COR-L47 (cell line): ENCODE measurements around the gene SYNGAP1.
A peak's percentile ranks its signal among the peaks of the same experiment; 100 is the strongest.

Source experiments
- DNase-seq: peaks from one replicate; lab custom pipeline; 2025; lab: John Stamatoyannopoulos, UW

The SYNGAP1 gene

DNA sequence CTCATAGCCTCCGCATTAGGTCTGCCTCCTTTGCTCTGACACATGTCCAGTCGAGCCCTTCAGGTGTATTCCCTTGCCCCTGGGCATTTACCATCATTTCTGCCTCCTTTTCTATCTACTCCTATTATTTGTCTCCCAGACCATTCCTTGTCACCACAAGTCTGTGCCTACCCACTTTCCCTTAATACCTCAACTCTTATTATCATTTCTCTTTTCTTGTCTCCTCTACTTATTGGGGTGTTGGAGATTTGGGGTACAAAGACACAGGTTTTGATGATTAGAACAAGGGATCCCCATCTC, 1.4 kb downstream of the SYNGAP1 start:
- DNase-seq: no peak

DNA sequence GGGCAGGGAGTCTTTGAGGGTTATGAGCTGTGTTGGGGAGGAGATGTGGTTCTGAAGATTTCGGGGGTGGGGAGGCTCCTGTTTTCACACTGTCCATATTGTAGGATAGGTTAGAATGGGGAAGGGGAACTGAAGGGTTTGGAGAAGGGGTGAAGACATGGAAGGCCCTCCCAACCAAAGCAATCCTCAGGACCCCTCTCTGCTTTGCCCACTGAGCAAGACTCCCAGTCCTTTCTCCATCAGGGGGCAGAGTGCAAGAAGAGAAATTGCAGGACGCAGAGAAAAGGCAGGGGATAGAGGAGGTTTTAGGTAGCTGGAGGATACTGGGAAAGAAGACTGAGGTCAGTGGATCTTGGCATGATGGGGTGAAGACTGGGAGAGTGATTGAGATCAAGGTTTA, 3.9 kb downstream of the SYNGAP1 start:
- no peak for DNase-seq

DNA sequence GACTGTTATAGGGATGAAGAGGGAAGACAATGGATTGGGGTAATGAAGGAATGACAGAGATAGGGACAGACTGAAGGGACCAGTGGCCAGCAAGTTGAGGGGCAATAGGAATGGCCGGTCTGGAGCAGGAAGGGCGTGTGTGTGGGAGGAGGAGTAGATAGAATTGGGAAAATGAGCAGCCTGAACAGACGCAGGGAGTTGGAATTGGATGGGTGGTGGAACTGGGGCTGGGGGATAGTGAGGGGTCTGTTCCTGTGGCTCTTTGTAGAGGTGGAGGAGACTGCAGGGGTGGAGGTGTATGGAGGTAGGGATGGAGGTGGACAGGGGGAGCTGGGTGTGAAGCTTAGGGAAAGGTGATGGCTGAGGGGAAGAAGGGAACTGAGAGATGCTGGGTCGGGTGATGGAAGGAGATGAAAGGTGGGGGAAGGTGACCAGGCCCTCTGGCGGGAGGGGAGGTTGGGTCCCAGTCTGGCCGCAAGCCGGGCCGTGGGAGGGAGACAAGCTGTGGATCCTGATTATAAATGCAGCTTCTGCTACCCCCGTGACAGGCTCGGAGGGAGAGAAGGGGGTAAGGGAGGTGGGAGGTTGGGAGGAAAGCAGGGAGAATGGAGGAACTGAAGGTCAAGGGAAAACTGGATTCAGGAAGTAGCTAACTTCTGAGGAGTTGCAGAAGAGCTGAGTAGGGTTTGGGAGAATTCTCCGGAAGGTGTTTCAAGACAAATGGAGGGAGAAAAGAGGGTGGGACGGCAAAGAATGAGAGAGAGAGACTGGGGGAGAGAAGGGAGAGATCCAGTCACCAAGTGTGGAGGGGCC, 5.2 kb downstream of the SYNGAP1 start:
- no peak for DNase-seq

DNA sequence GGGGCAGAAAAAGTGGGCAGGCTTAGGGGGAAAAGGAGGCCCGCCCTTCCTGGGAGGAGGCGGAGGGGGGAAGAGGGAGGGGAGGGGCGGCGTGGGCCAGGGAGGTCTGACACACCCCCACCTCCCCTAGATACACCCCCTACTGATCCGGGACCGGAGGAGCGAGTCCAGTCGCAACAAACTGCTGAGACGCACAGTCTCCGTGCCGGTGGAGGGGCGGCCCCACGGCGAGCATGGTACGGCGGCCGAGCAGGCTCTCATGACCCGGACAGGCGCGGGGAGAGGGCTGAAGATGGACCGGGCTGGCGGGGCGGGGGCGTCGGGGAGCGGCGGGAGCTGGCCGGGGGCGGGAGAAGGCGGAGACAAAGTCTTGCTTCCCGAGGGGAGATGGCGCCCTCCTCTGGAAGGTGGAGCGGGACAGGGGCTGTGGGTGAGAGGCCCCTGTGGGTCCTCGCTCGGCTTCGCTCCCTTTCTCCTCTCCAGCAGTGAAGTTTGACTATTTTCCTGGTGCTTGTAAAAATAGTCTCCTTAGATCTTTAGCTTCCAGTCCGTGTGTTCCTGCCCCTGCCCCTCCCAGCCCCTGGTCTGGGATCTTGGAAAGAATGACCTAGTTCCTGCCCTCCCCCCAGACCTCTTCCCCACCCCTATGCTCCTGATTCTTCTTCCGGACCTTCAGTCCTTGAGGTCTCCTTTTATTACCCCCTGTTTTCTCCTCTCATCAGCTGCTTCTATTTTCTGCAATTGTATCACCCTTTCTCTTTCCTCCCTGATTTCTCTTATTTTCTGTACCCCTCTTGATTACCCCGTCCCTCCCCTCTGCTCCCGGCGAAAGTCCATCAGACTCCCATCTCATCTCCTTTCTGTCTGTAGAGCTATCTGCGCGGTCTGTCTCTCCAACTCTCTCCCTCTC, 6.1 kb downstream of the SYNGAP1 start:
- DNase-seq: peak; percentile 73

DNA sequence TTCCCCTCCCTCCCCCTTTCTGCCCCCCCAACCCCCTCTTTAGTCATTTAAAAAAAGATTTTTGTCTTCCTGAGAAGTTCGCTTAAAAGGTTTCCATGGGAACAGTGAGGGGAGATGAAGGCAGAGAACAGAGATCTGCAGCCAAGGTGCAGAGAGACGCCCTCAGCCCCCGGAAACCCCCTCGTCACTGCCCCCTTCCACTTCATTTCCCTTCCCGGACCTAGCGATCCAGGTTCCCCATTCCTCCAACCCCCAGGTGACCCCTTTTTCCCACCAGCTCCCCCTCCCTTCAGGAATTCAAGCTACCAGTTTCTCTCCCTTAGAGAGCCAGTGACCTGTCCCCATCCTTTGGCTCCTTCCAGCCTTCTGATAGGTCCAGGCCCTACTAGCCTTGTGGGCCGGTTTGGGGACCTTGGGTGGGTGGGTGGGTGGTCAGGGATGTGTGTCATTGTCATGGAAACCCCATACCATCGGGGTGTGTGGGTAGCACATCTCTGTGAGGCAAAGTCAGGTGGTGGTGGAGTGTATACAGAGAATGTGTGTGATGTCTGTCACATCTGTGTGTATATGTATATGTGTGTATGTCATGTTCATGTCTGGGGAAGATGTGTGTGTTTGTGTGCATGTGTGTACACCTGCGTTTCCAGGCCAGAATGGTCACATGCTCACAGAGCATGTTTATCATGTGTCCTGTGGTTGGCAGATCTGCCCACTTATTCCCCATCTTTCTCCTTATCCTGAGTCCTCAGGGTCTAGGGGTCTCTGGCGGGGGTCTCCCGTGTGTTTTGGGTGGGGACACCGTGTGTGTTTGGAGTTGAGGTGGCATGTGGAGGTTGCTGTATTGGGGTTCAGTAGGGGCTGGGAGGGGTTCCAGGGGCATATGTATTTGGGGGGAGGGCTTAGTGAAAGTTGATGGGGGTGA, 7.0 kb downstream of the SYNGAP1 start:
- DNase-seq: no peak

DNA sequence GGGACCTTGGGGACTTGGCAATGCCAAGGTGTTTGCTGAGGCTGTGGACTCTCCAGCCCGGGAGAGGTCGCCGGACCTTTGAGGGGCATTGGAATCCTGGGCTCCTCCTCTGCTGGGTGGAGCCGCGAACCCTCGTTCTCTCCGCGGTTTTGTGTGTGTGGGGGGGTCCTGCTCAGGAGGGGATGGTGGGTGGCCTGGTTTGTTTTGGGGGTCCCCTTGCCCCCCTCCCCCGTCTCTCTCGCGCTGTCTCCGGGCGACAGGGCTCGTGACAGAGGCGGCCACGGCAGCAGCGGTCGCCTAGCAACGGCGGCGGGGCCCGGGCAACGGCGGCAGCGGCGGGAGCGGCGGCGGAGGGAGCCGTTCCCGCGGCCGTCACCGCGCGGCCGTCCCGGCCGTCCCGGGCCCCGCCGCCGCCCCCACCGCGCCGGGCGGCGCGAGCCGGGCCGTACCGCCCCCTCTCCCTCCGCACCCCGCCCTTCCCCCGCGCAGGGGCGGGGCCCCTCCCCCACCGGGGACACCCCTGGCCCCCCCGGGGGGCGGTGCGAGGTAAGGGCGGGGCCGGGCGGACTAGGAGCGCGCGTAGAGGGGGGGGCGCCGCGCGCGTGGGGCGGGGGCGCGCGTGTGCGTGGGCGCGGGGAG, 7.8 kb downstream of the SYNGAP1 start:
- DNase-seq: peak; percentile 18

DNA sequence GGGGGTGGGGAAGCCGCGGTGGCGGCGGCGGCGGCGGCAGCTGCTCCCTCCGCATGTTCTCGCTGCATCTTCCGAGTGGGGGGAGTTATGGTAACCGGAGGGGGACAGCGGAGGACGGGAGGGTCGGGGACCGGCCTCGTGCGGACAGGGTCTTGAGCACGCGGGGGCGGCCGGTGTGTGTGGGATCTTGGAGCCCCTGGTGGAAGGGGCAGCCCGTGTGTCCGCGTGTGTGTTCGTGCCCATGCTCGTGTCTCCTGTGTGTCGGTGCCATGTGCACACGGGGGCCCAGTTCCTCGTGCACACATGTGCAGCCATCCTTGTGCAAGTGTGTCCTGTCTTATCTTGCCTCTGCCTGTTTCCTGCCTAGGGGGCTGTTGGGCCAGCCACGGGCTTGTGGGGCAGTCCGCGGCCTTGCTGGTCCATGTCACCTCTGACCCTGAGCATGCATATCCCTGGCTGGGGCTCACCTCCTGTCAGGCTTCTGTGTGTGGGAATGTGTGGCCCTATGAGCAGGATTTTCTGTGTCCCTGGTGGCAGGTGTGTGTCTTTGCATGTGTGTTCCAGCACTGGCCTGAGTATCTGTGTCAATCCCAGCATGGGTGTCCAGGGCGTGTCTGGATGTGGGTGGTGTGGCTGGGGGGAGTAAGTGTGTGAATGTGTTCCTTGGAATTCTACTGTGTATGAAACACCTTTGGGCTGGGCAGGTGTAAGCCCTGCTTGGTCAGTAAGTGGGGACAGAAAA, 8.5 kb downstream of the SYNGAP1 start:
- DNase-seq: peak; percentile 37

DNA sequence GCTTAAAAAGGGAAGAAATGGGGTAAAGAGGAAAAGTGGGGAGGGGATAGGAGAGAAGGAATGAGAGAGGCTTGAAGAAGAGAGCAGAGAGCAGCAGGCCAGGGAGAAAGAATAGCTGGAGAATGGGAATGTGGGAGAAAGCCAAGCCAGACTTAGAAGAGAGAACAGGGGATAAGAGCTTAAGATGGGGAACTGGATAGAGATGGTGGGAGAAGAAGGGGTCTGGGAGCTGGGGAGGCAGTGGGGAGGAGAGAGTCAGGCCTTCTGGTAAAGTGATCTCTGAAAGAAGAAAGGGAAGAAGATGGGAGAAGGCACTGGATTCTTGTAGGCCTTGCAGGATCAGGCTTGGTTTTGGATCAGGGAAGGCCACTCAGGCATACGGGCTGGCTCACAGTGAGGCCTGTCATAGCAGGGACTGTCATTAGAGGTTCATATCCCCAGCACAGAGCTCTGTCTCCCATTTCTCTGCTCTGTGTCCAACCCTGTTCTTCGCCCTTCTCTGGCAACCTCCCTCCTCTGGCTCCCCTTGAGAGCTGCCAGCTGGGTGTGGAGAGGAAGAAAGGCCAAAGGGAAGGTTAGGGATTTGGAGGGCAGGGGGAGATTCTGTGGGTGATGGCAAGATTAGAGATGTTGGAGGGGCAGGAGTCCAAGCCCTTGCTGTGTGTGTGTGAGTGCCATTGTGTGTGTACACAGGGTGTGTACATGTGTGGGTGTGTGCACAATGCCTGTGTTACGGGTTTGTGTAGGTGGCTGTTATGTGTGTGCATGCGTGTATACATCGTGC, 9.3 kb downstream of the SYNGAP1 start:
- DNase-seq: no peak

DNA sequence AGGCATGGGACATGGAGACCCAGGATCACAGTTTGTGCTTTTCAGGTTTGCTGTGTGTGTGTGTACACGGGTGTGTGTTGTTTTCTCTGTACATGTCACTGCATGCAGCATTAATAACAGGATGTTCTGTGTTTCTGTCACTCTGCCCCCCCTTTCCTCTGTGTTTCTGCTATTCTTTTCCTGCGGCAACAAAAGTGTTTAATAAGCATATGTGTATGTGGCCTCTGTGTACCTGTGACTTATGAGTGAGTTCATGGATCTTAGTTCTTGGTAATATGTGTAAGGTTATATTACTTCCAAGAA, 9.8 kb downstream of the SYNGAP1 start:
- DNase-seq: no peak

DNA sequence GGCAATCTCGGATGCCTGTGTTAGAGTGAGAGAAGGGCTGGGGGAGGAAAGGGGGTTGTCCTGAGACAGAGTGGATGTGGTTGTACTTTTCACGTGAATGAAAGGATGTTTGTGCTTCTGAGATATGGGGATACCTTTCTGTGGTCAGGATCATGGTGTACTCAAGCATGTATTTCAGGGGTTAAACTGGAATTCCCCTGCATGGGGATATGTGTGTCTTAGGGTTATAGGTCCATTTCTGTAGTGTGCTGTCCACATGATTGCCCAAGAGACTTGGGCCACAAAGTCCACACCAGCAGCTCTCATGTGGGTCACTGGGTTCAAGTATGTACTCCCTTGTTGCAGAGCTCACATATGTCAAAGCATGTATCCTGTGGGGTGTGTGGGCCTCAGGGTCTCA, 10.5 kb downstream of the SYNGAP1 start:
- no peak for DNase-seq

DNA sequence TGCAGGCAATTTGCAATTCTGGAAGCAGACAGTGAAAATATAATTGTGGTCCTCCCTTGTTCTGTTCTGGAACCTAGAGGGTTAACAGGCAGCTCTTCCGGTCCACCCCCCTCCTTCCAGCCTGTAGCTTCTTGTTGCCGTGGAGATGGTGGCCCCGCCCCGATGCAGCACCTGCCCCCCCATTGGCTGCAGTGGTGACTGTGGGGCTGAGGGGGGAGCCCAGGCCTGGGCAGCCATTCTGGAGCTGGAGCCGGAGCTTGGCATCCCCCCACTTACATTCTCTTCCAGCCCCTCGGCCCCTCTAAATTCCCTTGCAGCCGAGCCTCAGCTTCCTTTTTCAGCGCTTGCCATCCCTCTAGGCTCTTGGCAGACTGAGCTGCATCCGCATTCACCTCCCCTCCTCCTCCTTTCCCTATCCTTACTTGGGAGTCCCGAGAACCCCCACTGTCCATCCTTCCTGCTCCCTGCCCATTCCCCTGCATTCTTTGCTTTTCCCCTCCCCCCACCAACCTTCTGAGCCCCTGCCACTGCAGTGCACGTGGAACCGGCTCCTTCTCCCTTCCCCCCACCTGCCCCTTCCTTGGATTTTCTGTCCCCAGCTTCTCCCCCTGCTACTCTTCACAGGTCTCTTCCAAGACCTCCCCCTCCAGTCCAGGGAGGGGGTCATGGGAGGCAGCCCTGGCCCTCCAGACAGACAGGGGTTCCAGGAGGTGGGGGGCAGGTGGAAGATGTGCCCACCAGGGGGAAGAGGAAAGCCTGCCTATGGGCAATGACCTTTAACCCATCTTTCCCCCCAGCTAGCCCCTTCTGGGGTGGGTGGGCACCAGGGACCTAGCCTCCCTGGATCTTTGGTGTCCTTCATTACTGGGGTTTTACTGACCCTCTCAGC, 11.4 kb downstream of the SYNGAP1 start:
- peak; percentile 71 for DNase-seq

DNA sequence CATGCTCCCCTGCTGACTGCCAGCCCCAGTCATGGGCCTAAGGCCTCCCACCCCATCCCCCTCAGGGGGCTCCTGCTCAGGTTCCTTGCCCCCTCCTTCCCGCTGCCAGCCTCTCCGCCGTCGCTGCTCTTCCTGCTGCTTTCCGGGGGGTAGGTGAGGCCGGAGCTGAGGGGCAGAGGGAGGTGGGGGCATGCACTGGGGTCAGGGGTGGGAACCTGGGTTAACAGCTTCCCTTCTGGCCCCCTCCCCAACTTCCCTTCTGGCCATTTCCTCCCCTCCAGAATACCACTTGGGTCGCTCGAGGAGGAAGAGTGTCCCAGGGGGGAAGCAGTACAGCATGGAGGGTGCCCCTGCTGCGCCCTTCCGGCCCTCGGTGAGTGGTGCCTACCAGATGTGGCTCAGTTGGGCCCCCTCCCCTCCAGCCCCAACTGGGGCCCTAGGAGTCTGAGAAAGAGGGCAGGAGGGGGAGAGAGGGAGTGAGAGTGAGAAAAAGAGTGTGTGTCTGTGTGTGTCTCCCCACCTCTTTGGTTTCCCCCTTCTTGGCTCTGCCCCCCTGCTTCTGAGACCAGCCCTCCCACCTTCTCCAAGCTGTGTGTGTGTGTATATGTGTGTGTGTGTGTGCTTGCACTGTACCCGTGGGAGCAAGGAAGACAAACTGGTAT, 12.1 kb downstream of the SYNGAP1 start:
- no peak for DNase-seq

DNA sequence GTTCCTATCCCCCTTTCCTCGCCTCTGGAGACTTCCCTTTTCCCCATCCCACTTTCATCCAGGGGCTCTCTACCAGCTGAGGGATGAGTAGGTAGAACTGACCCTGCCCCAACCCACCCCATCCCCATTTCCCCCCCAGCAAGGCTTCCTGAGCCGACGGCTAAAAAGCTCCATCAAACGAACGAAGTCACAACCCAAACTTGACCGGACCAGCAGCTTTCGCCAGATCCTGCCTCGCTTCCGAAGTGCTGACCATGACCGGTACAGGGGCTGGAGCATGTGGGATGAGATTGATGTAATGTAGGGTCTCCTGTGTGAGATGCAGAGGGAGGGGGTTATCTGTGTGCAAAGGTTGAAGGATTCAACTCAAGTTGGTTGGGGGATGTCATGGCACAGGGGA, 12.7 kb downstream of the SYNGAP1 start:
- DNase-seq: no peak

DNA sequence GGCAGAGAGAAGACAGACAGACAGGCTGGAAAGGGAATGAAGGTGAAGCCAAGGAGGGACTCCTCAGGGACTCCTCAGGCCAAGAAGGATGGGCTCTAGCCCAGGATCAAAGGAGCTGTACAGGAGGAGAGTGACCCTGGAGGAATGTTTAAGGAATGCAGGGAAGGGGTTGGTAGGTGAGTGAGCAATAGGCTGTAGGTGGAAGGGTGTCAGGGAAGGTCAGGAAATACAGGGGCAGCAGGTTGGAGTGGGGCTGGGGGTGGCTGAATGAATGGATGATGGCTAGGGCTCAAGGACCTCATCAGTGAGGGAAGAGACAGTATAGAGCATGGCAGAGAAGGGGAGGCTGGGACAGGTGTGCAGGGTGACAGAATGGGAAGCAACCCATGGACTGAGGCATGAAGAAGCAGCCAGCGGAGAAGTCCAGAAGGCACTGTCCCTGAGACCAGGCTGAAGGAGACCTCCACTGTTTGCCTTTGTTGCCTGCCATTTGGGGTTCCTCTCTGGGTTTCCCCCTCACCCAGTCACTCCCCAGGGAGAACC, 13.2 kb downstream of the SYNGAP1 start:
- no peak for DNase-seq

DNA sequence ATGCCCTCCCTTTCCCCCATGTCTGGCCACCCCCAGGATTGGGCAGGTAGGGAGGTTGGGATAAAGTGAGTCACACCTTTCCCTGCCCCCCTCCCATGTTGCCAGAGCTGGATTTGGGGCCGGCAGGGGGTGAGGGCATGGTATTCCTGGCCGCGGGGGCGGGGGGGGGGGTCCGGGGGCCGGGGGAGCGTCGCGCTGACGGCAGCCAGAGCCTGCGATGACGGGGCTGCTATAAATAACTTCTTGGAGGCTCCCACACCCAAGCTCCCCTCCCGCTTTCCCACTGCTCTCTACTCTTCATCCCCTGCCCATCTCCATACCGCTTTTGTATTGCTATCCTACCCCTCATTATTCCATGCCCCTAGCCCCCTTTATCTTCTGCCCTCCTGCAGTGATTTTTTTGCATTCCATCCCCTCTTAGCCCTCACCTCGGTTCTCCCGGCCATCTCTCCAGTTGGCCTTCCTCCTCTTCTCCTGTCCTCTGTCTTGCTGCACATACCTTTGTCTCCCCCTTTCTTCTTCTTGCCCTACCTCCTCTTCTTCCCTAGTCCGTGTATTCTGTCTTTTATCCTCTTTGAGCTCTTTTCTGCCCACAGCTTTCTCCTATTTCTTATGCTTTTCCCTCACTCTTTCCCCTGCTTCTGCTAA, 13.8 kb downstream of the SYNGAP1 start:
- DNase-seq: no peak

DNA sequence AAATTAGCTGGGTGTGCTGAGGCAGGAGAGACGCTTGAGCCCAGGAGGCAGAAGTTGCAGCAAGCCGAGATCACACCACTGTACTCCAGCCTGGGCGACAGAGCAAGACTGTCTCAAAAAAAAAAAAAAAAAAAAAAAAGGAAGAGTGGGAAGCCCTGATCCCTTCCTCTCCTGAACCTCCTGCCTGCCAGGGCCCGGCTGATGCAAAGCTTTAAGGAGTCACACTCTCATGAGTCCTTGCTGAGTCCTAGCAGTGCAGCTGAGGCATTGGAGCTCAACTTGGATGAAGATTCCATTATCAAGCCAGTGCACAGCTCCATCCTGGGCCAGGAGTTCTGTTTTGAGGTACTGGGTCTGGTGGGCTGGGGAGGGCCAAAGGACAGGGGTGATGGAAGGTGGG, 15.1 kb downstream of the SYNGAP1 start:
- no peak for DNase-seq

DNA sequence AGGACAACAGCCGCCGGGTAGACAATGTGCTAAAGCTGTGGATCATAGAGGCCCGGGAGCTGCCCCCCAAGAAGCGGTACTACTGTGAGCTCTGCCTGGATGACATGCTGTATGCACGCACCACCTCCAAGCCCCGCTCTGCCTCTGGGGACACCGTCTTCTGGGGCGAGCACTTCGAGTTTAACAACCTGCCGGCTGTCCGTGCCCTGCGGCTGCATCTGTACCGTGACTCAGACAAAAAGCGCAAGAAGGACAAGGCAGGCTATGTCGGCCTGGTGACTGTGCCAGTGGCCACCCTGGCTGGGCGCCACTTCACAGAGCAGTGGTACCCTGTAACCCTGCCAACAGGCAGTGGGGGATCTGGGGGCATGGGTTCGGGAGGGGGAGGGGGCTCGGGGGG, 17.8 kb downstream of the SYNGAP1 start:
- DNase-seq: no peak

DNA sequence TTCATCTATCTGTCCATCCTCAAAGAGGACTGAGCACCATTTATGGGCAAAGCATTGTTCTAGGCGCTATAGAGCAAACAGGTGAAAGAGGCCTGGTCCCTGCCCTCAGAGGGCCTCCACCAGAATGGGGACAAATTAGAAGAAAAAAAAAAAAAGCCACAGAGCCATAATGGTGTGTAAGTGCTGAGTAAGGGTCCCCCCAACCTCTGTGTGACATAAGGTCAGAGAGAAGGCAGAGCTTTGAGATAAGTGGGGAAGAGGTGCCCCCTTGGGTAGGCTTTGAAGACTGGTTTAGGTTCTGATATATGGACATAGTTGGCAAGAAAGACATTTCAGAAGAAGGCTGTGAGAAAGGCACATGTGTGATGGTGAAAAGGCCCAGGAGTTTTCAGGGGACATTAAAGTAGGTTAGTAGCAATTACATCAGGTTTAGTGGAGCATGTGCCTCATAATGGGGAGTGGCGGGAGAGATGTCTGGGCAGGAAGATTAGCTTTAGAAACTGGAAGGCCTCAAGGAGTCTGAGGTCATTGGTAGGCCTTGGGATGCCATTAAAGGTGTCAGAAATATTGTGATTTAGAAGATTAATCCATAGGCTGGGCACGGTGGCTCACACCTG, 19.2 kb downstream of the SYNGAP1 start:
- no peak for DNase-seq
